ENCODE results near the gene AP5S1.

DNA sequence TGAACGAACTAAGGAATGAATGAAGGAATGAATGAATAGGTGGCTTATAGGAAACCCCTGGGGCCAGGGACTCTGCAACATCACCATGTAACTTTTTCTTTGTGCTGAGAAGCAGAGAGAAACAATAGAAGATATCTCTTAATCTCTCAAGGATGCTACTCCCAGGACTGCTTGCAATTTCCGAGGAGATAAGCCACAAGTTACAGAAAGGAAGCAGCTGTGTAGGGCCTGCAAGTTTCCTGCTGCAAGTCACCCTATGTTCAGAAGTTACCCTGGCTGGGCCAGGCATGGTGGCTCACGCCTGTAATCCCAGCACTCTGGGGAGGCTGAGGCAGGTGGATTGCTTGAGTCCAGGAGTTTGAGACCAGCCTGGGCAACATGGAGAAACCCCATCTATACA lies 19.0 kb downstream of the AP5S1 start:
- TF ChIP-seq ELF4 (CRISPR knock-in tag; IDR thresholded peaks at IDR 0.05; ENCODE audit: low read depth) (no peak), TCF7 (CRISPR knock-in tag; IDR thresholded peaks at IDR 0.05; ENCODE audit: low read depth) (no peak)

All from WTC11 (cell line).